Measurements from ENCODE around the gene TMEM126B. TPM values are rescaled to one million over a fixed set of nuclear protein-coding genes. Genes with fewer than 3 reads are reported as not detected.

TMEM126B gene
- total and polyA plus RNA-seq, 7 experiments from 2014 or later: 22.1 to 59.3 (median 42.1) TPM

DNA sequence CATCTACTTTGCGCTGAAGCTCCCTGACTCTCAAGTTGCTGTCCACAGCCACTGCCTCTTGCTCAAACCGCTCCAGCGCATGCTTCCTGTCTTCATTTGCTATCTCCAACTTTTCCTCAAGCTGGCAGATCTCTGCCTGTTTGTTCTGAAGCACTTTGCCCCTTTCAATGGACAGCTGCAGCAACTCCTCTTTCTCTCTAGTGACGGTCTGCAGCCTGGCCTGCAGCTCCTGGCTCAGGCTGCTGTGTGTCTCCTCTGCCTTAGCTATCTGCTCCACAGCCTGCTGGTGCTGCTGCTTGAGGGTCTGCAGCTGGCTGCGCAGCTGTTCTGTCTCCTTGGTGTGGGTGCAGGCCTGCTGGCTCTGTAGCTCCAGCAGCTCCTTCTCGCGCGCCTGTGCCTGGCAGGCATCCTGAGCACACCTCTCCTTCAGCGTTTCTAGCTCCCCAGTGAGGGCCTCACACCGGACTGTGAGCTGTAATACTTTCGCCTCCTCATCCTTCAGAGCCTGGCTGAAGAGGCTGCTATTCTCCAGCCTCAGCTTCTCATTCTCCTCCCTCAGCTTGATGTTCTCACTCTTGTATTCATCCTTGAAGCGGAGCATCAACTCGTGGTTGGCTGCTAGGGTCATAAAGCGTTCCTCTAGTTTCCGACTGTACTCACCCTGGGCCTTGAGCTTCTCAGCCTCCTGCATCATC is 56.9 kb downstream of the TMEM126B start:
- peaks cover 0 to 12% (median 6%) of the 10 kb centered on the region in 5 donors for H3K36me3 Mint-ChIP-seq
- H3K4me1 Mint-ChIP-seq: peaks cover 10 to 28% (median 14%) of the 10 kb centered on the region in 7 donors
- ChIA-PET CTCF (no interaction called here), POLR2A (interaction anchor here (0.6 to 1.6 kb wide), 2 partner anchors 21 to 124 kb away, joined by 4 to 8 read pairs; partner anchors contain the start of gene CREBZF)
- no peak for DNase-seq
- Histone ChIP-seq H3K4me1 (ENCODE audit: control insufficient read depth in 2 of 2, insufficient read depth in 2 of 2, low read length in 2 of 2) (no peaks in the 10 kb centered on the region), H3K27ac (ENCODE audit: low read depth, low read length) (no peak overlapping the region), H3K27me3 (ENCODE audit: control insufficient read depth in 2 of 2, insufficient read depth in 2 of 2, low read length in 2 of 2) (no peaks in the 10 kb centered on the region), H3K36me3 (ENCODE audit: control insufficient read depth in 2 of 3, insufficient read depth in 3 of 3, low read length in 3 of 3) (no peaks in the 10 kb centered on the region), H3K9me3 (ENCODE audit: control insufficient read depth in 2 of 3, low read length in 3 of 3) (no peaks in the 10 kb centered on the region), H3K4me3 (ENCODE audit: low read length) (no peak overlapping the region)
- intact Hi-C loops (cut with micrococcal nuclease): no loop called here
- H3K4me3 Mint-ChIP-seq: peak overlapping the region in 2 of 10 donors; percentile 12 to 29
- peak overlapping the region in 4 of 9 donors; percentile 3 to 87 (median 46) for H3K27ac Mint-ChIP-seq
- H3K27me3 Mint-ChIP-seq: peaks cover 0 to 8% (median 2%) of the 10 kb centered on the region in 5 donors
- ATAC-seq: no peak
- H3K9me3 Mint-ChIP-seq: peaks cover 0 to 2% (median 0%) of the 10 kb centered on the region in 11 donors

DNA sequence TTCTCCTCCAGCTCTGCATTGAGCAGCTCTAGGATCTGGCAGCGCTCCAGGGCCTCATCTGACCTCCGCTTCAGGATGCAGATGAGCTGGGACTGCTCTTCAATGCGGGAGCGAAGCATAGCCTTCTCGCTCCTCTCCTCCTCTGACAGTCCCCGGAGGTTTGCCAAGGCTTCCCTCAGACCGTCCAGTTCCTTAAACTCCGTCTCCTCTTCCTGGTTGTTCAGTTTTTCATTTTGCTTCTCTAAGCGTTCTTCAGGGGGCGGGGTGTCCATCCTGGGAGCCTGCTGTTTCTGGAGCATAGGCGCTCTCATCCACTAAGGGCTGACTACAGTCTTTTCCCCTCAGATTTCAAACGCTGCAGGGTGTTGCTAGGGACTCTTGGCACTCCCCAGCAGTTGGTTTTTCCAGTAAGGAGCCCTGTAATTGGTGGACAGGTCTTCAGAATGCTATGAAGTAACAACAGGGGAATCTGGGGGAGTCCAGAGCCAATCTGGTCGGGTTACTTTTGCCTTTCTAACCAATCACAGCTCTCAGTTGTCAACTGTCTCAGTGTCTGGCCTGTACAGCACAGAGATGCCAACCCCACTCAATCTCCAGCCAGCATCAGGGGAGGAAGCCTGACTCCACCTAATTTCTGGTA is 57.5 kb downstream of the TMEM126B start, which contains the start of gene CCDC89:
Gene CCDC89 (minus strand): TSS at position 376 of the 640 bp plus-strand sequence. CDS start 65 bp downstream, at position 311.
- H3K27ac Mint-ChIP-seq: peak within 1 kb of the TSS in 4 of 9 donors; percentile 3 to 87 (median 46)
- POLR2A ChIA-PET: interaction anchor here (1.6 kb wide), 1 partner anchor 21 kb away, joined by 4 read pairs; the partner anchor contains the start of gene CREBZF

More for the DNA sequence above, 57.5 kb downstream of the TMEM126B start, which contains the start of gene CCDC89:
- Mint-ChIP-seq H3K36me3 (peaks cover 0 to 18% (median 8%) of the 10 kb centered on the region in 5 donors), H3K27me3 (peaks cover 0 to 3% (median 0%) of the 10 kb centered on the region in 5 donors), H3K4me1 (peaks cover 10 to 28% (median 14%) of the 10 kb centered on the region in 7 donors), H3K4me3 (peak within 1 kb of the TSS in 2 of 10 donors; percentile 12 to 29), H3K9me3 (no peaks in the 10 kb centered on the region)
- no peaks in the 10 kb centered on the region for H3K9me3 ChIP-seq (ENCODE audit: control insufficient read depth in 2 of 3, low read length in 3 of 3)
- no peaks in the 10 kb centered on the region for H3K4me1 ChIP-seq (ENCODE audit: control insufficient read depth in 2 of 2, insufficient read depth in 2 of 2, low read length in 2 of 2)
- H3K27ac ChIP-seq (ENCODE audit: low read depth, low read length): no peak within 1 kb of the TSS
- intact Hi-C loops (cut with micrococcal nuclease): no loop called here
- H3K4me3 ChIP-seq (ENCODE audit: low read length): no peak within 1 kb of the TSS
- no peak for DNase-seq
- no peaks in the 10 kb centered on the region for H3K27me3 ChIP-seq (ENCODE audit: control insufficient read depth in 2 of 2, insufficient read depth in 2 of 2, low read length in 2 of 2)
- no peak for ATAC-seq
- CTCF ChIA-PET: no interaction called here
- no peaks in the 10 kb centered on the region for H3K36me3 ChIP-seq (ENCODE audit: control insufficient read depth in 2 of 3, insufficient read depth in 3 of 3, low read length in 3 of 3)

Other genes starting within 250 kb of the TMEM126B start
- gene DLG2, start 1.2 kb upstream of the TMEM126B start, total RNA-seq: 1 to 10 TPM; 1.1 to 6.1 (median 3.8) TPM
- gene DLG2, start 1.2 kb upstream of the TMEM126B start, polyA plus RNA-seq: under 1 TPM; 0.64 to 0.76 TPM
- 10 to 100 TPM; 17.8 to 40.8 (median 18.9) TPM for gene TMEM126A, start 19.4 kb downstream of the TMEM126B start, total RNA-seq
- 10 to 100 TPM; 63.0 to 68.0 TPM for gene TMEM126A, start 19.4 kb downstream of the TMEM126B start, polyA plus RNA-seq
- 100 to 1,000 TPM in 2 of 5 experiments, 10 to 100 TPM in 3; 56.9 to 114 (median 59.7) TPM for gene CREBZF, start 36.5 kb downstream of the TMEM126B start, total RNA-seq
- gene CREBZF, start 36.5 kb downstream of the TMEM126B start, polyA plus RNA-seq: 10 to 100 TPM; 13.0 to 16.8 TPM
- 1 to 10 TPM in 1 of 5 experiments, under 1 TPM in 1, not detected in 3; 0.73 to 1.2 TPM for gene CCDC89, start 57.6 kb downstream of the TMEM126B start, total RNA-seq
- not detected for gene CCDC89, start 57.6 kb downstream of the TMEM126B start, polyA plus RNA-seq
- gene SYTL2, start 182.5 kb downstream of the TMEM126B start, total RNA-seq: 10 to 100 TPM; 24.8 to 62.9 (median 27.5) TPM
- gene SYTL2, start 182.5 kb downstream of the TMEM126B start, polyA plus RNA-seq: 10 to 100 TPM; 12.0 to 33.3 TPM
- gene CCDC83, start 226.8 kb downstream of the TMEM126B start, total RNA-seq: not detected
- gene CCDC83, start 226.8 kb downstream of the TMEM126B start, polyA plus RNA-seq: not detected

Measured in naive thymus-derived CD4-positive, alpha-beta T cell (primary cell).